HepG2 (cell line): ENCODE results near the gene RAC3. TPM values are rescaled to one million over a fixed set of nuclear protein-coding genes. Genes with fewer than 3 reads are reported as not detected.

Source experiments
- ATM ChIP-seq: fragments of 450-650 bp; IDR thresholded peaks from 2 replicates; pipeline ENCODE4 v1.7.1; 2017; ENCODE audit warnings: mild to moderate bottlenecking, borderline replicate concordance
- HMG20A ChIP-seq: IDR thresholded peaks from 2 replicates; pipeline ENCODE4 v1.6.1; 2016; ENCODE audit warnings: borderline replicate concordance
- HNF4G ChIP-seq, 2 experiments: sonication (generic) in 1 of 2; formaldehyde crosslinking in 1 of 2; IDR thresholded peaks; 2 replicates each; pipeline versions ENCODE4 v1.4.0 to v1.6.1; 2011 to 2020; ENCODE audit warnings: borderline replicate concordance in 2 of 2, low read depth in 2 of 2, mild to moderate bottlenecking in 2 of 2, low read length in 1 of 2, missing genetic modification reagents in 1 of 2, moderate library complexity in 1 of 2
- HOXA9 ChIP-seq: sonication (generic); formaldehyde crosslinking; IDR thresholded peaks from 2 replicates; pipeline ENCODE4 v1.8.1; 2022; ENCODE audit warnings: missing genetic modification reagents, mild to moderate bottlenecking, moderate library complexity, borderline replicate concordance
- MEIS1 ChIP-seq: sonication (generic); formaldehyde crosslinking; IDR thresholded peaks from 2 replicates; pipeline ENCODE4 v1.9.0; 2021; ENCODE audit warnings: mild to moderate bottlenecking, missing genetic modification reagents, moderate library complexity, borderline replicate concordance
- TMF1 ChIP-seq: sonication (generic); formaldehyde crosslinking; IDR thresholded peaks from 2 replicates; pipeline ENCODE4 v1.8.1; 2022; ENCODE audit warnings: low read depth, missing genetic modification reagents
- ZBTB38 ChIP-seq: sonication (generic); formaldehyde crosslinking; IDR thresholded peaks from 2 replicates; pipeline ENCODE4 v1.5.1; 2020; ENCODE audit warnings: mild to moderate bottlenecking, missing genetic modification reagents
- ZNF121 ChIP-seq: sonication (generic); formaldehyde crosslinking; IDR thresholded peaks from 2 replicates; pipeline ENCODE4 v1.5.0; 2020; ENCODE audit warnings: mild to moderate bottlenecking, missing genetic modification reagents
- ZNF30 ChIP-seq: sonication (generic); formaldehyde crosslinking; IDR thresholded peaks from 2 replicates; pipeline ENCODE4 v1.5.0; 2020; ENCODE audit warnings: mild to moderate bottlenecking, missing genetic modification reagents
- ZNF333 ChIP-seq: sonication (generic); formaldehyde crosslinking; IDR thresholded peaks from 2 replicates; pipeline ENCODE4 v1.4.0; 2020; ENCODE audit warnings: mild to moderate bottlenecking, missing genetic modification reagents, borderline replicate concordance
- ZNF354B ChIP-seq: sonication (generic); formaldehyde crosslinking; IDR thresholded peaks from 2 replicates; pipeline ENCODE4 v1.8.0; 2022; ENCODE audit warnings: mild to moderate bottlenecking, missing genetic modification reagents
- ZNF737 ChIP-seq: sonication (generic); formaldehyde crosslinking; IDR thresholded peaks from 2 replicates; pipeline ENCODE4 v1.5.0; 2020; ENCODE audit warnings: missing genetic modification reagents, mild to moderate bottlenecking, borderline replicate concordance
- ZNF775 ChIP-seq: sonication (generic); formaldehyde crosslinking; IDR thresholded peaks from 2 replicates; pipeline ENCODE4 v1.4.0; 2020; ENCODE audit warnings: missing genetic modification reagents, mild to moderate bottlenecking, moderate library complexity, borderline replicate concordance
- ZNF891 ChIP-seq: sonication (generic); formaldehyde crosslinking; IDR thresholded peaks from 2 replicates; pipeline ENCODE4 v1.5.0; 2020; ENCODE audit warnings: mild to moderate bottlenecking, missing genetic modification reagents
- polyA plus RNA-seq, 8 experiments: library from polyadenylated mRNA; depleted of rRNA in 3 of 8; stranded (reverse) in 7 of 8; unstranded in 1 of 8; fragments of >200 nt; fragmentation: Illumina TruSeq in 4 of 8; extraction: Trizol in 4 of 8; gene quantifications; 2 replicates each; pipeline versions ENCODE4 v1.2.1 to v1.2.3, GENCODE V29; 2011 to 2016; ENCODE audit warnings: low read depth in 4 of 8, missing spikeins in 1 of 8, mixed read lengths in 1 of 8; ENCODE audit not compliant: insufficient read depth in 1 of 8
- total RNA-seq, 5 experiments: library from RNA; depleted of rRNA; stranded (reverse); fragments of >200 nt; fragmentation: Illumina TruSeq; extraction: Trizol; gene quantifications; 2 replicates each; pipeline ENCODE4 v1.2.3, GENCODE V29; 2016; ENCODE audit warnings: low read depth in 1 of 5
- TF ChIP-seq, protein P1 (sequence below): sonication (generic); formaldehyde crosslinking; IDR thresholded peaks from 2 replicates; pipeline ENCODE4 v1.4.0; 2020; ENCODE audit warnings: missing genetic modification reagents
- TF ChIP-seq, protein P2 (sequence below): sonication (generic); formaldehyde crosslinking; IDR thresholded peaks from 2 replicates; pipeline ENCODE4 v1.4.0; 2020; ENCODE audit warnings: missing genetic modification reagents, mild to moderate bottlenecking, borderline replicate concordance
- TF ChIP-seq, protein P3 (sequence below): sonication (generic); formaldehyde crosslinking; IDR thresholded peaks from 2 replicates; pipeline ENCODE4 v1.8.1; 2023; ENCODE audit warnings: mild to moderate bottlenecking, missing genetic modification reagents, borderline replicate concordance
- TF ChIP-seq, protein P4 (sequence below): sonication (generic); formaldehyde crosslinking; conservative IDR thresholded peaks from 2 replicates; pipeline ENCODE4 v1.8.0; 2022; ENCODE audit warnings: low read depth, missing genetic modification reagents
- TF ChIP-seq, protein P5 (sequence below): IDR thresholded peaks from 2 replicates; pipeline ENCODE4 v1.6.1; 2016; ENCODE audit warnings: missing compliant biosample characterization, missing genetic modification reagents, borderline replicate concordance

The RAC3 gene
- total and polyA plus RNA-seq, 2 of the 13 experiments (the other 11 are each of a cell fraction or from before 2014, with no cell fraction given), result 10.5 to 21.3 TPM

DNA sequence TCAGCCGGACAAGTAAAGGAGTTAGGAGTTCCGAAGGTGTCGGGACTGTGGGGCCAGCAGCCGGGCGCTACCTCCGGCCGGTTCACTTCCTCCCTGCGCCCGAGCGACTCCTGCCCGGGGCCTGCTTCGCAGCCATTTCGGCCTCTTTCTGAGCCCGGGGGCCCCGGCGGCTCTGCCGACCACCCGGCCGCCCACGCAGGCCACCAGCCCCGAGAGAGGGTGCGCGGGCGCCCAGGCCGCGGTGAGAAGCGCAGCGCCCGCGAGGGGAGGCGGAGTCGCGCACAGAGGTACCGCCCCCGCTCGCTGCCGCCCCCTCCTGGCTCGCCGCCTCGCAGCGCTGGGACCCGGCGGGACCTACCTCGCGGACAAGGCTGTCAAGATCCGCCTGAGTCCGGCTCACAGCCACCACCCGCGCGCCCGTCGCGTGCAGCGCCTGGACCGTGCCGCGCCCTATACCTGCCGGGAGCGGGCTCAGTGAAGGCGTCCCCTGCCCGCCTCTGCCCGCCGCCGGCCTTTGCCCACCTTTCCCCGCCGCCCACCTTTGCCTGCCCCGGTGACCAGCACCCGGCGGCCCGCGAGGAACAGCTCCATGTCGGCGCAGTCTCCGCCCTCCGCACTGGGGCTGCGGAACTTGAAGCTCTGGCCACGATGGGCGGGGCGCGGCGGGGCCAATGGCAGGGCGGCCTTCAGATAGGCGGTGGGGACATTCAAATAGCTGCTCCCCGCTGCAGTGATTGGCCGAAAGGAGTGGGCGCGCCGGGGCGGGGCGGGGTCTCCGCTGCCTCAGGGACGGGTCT, 5.8 kb downstream of the RAC3 start, which contains the start of gene DCXR (continued):
- TF ChIP-seq HOXA9, result 0 out of 2 replicates have a peak, but pooled peaks have one; percentile 53
- peak; percentile 25; the same call in 1 of the 2 replicates for TF ChIP-seq TMF1
- TF ChIP-seq ZNF737 (CRISPR knock-in tag), result no peak
- no peak for TF ChIP-seq HNF4G (IDR thresholded peaks at IDR 0.05; ENCODE audit: borderline replicate concordance, low read depth, low read length)
- peak; percentile 75 for TF ChIP-seq HNF4G (CRISPR knock-in tag; IDR thresholded peaks at IDR 0.05; ENCODE audit: borderline replicate concordance, low read depth)
- TF ChIP-seq HMG20A, result no peak
- no peak for TF ChIP-seq ZNF775 (CRISPR knock-in tag)
- TF ChIP-seq ZNF30, result peak; percentile 53; the same call in 1 of the 2 replicates
- TF ChIP-seq, protein P1, sequence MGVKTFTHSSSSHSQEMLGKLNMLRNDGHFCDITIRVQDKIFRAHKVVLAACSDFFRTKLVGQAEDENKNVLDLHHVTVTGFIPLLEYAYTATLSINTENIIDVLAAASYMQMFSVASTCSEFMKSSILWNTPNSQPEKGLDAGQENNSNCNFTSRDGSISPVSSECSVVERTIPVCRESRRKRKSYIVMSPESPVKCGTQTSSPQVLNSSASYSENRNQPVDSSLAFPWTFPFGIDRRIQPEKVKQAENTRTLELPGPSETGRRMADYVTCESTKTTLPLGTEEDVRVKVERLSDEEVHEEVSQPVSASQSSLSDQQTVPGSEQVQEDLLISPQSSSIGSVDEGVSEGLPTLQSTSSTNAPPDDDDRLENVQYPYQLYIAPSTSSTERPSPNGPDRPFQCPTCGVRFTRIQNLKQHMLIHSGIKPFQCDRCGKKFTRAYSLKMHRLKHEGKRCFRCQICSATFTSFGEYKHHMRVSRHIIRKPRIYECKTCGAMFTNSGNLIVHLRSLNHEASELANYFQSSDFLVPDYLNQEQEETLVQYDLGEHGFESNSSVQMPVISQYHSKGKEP (CRISPR knock-in tag), result no peak; the same call in 1 of the 2 replicates
- TF ChIP-seq, protein P2, sequence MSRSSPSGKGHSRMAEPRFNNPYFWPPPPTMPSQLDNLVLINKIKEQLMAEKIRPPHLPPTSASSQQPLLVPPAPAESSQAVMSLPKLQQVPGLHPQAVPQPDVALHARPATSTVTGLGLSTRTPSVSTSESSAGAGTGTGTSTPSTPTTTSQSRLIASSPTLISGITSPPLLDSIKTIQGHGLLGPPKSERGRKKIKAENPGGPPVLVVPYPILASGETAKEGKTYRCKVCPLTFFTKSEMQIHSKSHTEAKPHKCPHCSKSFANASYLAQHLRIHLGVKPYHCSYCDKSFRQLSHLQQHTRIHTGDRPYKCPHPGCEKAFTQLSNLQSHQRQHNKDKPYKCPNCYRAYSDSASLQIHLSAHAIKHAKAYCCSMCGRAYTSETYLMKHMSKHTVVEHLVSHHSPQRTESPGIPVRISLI (CRISPR knock-in tag), result no peak
- TF ChIP-seq, protein P3, sequence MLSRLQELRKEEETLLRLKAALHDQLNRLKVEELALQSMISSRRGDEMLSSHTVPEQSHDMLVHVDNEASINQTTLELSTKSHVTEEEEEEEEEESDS (CRISPR knock-in tag), result peak; percentile 27; the same call in 1 of the 2 replicates
- TF ChIP-seq, protein P4, sequence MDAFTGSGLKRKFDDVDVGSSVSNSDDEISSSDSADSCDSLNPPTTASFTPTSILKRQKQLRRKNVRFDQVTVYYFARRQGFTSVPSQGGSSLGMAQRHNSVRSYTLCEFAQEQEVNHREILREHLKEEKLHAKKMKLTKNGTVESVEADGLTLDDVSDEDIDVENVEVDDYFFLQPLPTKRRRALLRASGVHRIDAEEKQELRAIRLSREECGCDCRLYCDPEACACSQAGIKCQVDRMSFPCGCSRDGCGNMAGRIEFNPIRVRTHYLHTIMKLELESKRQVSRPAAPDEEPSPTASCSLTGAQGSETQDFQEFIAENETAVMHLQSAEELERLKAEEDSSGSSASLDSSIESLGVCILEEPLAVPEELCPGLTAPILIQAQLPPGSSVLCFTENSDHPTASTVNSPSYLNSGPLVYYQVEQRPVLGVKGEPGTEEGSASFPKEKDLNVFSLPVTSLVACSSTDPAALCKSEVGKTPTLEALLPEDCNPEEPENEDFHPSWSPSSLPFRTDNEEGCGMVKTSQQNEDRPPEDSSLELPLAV (CRISPR knock-in tag), result no peak
- peak; percentile 59; the same call in 1 of the 2 replicates for TF ChIP-seq MEIS1
- peak; percentile 98 for TF ChIP-seq ZNF891 (CRISPR knock-in tag)
- TF ChIP-seq, protein P5, sequence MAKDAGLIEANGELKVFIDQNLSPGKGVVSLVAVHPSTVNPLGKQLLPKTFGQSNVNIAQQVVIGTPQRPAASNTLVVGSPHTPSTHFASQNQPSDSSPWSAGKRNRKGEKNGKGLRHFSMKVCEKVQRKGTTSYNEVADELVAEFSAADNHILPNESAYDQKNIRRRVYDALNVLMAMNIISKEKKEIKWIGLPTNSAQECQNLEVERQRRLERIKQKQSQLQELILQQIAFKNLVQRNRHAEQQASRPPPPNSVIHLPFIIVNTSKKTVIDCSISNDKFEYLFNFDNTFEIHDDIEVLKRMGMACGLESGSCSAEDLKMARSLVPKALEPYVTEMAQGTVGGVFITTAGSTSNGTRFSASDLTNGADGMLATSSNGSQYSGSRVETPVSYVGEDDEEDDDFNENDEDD, result peak; percentile 72; the same call in 1 of the 2 replicates
- peak; percentile 78 for TF ChIP-seq ZNF333 (CRISPR knock-in tag)
- TF ChIP-seq ZNF354B, result no peak
- TF ChIP-seq ZNF121 (CRISPR knock-in tag), result peak; percentile 68; the same call in 1 of the 2 replicates
- TF ChIP-seq ZBTB38, result peak; percentile 95
- TF ChIP-seq ATM, result no peak
